OCI-LY1 (cell line): Measurements from ENCODE around the gene BCL2.

ENCODE experiments used
- EZH2 ChIP-seq: fragments of 200-600 bp; sonication (generic), shearing (Covaris generic); IDR thresholded peaks from 2 replicates; pipeline ENCODE4 v1.8.0; 2017; ENCODE audit warnings: borderline replicate concordance, mixed run types, mild to moderate bottlenecking, antibody characterized with exemption, low read length, moderate library complexity, mixed read lengths
- TF ChIP-seq, protein P1 (sequence below): fragments of 200-600 bp; sonication (generic), shearing (Covaris generic); IDR thresholded peaks from 2 replicates; pipeline ENCODE4 v1.5.1; 2017; ENCODE audit warnings: mild to moderate bottlenecking, antibody characterized with exemption, low read length, moderate library complexity, mixed read lengths

DNA sequence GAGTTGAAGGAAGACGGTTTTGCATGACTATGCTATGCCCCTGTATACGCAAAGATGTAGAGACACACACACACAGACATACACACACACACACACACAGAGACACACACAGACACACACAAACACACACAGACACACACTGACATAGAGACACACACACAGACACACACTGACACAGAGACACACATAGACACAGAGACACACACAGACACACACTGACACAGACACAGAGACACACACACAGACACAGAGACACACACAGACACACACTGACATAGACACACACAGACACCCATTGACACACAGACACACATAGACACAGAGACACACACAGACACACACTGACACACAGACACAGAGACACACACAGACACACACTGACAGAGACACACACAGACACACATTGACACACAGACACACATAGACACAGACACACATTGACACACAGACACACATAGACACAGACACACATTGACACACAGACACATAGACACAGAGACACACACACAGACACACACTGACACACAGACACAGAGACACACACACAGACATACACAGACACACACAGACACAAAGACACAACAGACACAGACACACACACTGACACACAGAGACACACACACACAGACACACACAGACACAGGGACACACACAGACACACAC lies 121.3 kb downstream of the BCL2 start:
- TF ChIP-seq, protein P1, sequence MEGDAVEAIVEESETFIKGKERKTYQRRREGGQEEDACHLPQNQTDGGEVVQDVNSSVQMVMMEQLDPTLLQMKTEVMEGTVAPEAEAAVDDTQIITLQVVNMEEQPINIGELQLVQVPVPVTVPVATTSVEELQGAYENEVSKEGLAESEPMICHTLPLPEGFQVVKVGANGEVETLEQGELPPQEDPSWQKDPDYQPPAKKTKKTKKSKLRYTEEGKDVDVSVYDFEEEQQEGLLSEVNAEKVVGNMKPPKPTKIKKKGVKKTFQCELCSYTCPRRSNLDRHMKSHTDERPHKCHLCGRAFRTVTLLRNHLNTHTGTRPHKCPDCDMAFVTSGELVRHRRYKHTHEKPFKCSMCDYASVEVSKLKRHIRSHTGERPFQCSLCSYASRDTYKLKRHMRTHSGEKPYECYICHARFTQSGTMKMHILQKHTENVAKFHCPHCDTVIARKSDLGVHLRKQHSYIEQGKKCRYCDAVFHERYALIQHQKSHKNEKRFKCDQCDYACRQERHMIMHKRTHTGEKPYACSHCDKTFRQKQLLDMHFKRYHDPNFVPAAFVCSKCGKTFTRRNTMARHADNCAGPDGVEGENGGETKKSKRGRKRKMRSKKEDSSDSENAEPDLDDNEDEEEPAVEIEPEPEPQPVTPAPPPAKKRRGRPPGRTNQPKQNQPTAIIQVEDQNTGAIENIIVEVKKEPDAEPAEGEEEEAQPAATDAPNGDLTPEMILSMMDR: no peak
- TF ChIP-seq EZH2: no peak
